Neuronal stem cell (in vitro differentiated cells): ENCODE results near the gene RPS6KA2.
A peak's percentile ranks its signal among the peaks of the same experiment; 100 is the strongest.

Experiments used
- DNase-seq: peaks from one replicate; pipeline ENCODE4 v3.0.0-alpha.2; 2013; ENCODE audit warnings: low spot score
- H2AFZ ChIP-seq: one replicate; pipeline ENCODE4 v1.6.1; 2013; ENCODE audit warnings: mild to moderate bottlenecking, low read length, inconsistent platforms
- H2AK5ac ChIP-seq: 2 replicates; pipeline ENCODE4 v1.6.1; 2013; ENCODE audit warnings: low read depth, mild to moderate bottlenecking, inconsistent platforms, low read length, moderate library complexity, mixed read lengths
- H2BK120ac ChIP-seq: 2 replicates; pipeline ENCODE4 v1.6.1; 2013; ENCODE audit warnings: low read depth, mild to moderate bottlenecking, inconsistent platforms, low read length, moderate library complexity, mixed read lengths
- H2BK12ac ChIP-seq: one replicate; pipeline ENCODE4 v1.6.1; 2013; ENCODE audit warnings: low read length, inconsistent platforms
- H2BK15ac ChIP-seq: 2 replicates; pipeline ENCODE4 v1.6.1; 2013; ENCODE audit warnings: mild to moderate bottlenecking, low read length, inconsistent platforms, mixed read lengths
- H2BK5ac ChIP-seq: one replicate; pipeline ENCODE4 v1.6.1; 2013; ENCODE audit warnings: inconsistent platforms, mild to moderate bottlenecking, low read length, moderate library complexity
- H3K14ac ChIP-seq: one replicate; pipeline ENCODE4 v1.6.1; 2013; ENCODE audit warnings: low read length, inconsistent platforms
- H3K18ac ChIP-seq: 2 replicates; pipeline ENCODE4 v1.6.1; 2013; ENCODE audit warnings: low read length, inconsistent platforms
- H3K23ac ChIP-seq: 2 replicates; pipeline ENCODE4 v1.6.1; 2013; ENCODE audit warnings: low read depth, mild to moderate bottlenecking, mixed read lengths, low read length, inconsistent platforms; ENCODE audit not compliant: poor library complexity
- H3K27ac ChIP-seq: replicated peaks from 3 replicates; pipeline ENCODE4 v1.5.1; 2013; ENCODE audit warnings: low read length, inconsistent platforms
- H3K27me3 ChIP-seq, 3 experiments: 2 replicates each; pipeline ENCODE4 v1.6.1; 2013; ENCODE audit warnings: low read length in 3 of 3, mild to moderate bottlenecking in 2 of 3, inconsistent platforms in 1 of 3, low read depth in 1 of 3, mixed read lengths in 1 of 3, moderate library complexity in 1 of 3; ENCODE audit not compliant: control insufficient read depth in 3 of 3, insufficient read depth in 3 of 3
- H3K36me3 ChIP-seq, 2 donors: replicated peaks in 1 of 2; 2 replicates each; pipeline ENCODE4 v1.6.1; 2013; ENCODE audit warnings: low read length in 2 of 2; ENCODE audit not compliant: control insufficient read depth in 2 of 2, insufficient read depth in 2 of 2
- H3K4ac ChIP-seq: 2 replicates; pipeline ENCODE4 v1.6.1; 2013; ENCODE audit warnings: inconsistent platforms, mild to moderate bottlenecking, low read length, moderate library complexity
- H3K4me1 ChIP-seq, 2 donors: 1 replicate in 1 of 2; 2 replicates in 1 of 2; pipeline ENCODE4 v1.6.1; 2013; ENCODE audit warnings: low read length in 2 of 2, low read depth in 1 of 2; ENCODE audit not compliant: control insufficient read depth in 2 of 2, insufficient read depth in 1 of 2
- H3K4me2 ChIP-seq: one replicate; pipeline ENCODE4 v1.6.1; 2013; ENCODE audit warnings: mild to moderate bottlenecking, low read length, inconsistent platforms; ENCODE audit not compliant: insufficient read depth, poor library complexity, severe bottlenecking
- H3K4me3 ChIP-seq, 2 donors: 2 replicates each; pipeline ENCODE4 v1.5.1; 2013; ENCODE audit warnings: low read length in 2 of 2, mild to moderate bottlenecking in 2 of 2, inconsistent platforms in 1 of 2, moderate library complexity in 1 of 2
- H3K79me1 ChIP-seq: one replicate; pipeline ENCODE4 v1.6.1; 2013; ENCODE audit warnings: low read depth, mild to moderate bottlenecking, inconsistent platforms, low read length, moderate library complexity
- H3K9ac ChIP-seq: one replicate; pipeline ENCODE4 v1.6.1; 2013; ENCODE audit warnings: mild to moderate bottlenecking, low read depth, low read length, inconsistent platforms; ENCODE audit not compliant: poor library complexity
- H3K9me3 ChIP-seq, 2 donors: replicated peaks in 1 of 2; 2 replicates each; pipeline versions ENCODE3 to v1.6.1; 2013; ENCODE audit warnings: low read length in 2 of 2, mild to moderate bottlenecking in 2 of 2, inconsistent platforms in 1 of 2, low read depth in 1 of 2, mixed read lengths in 1 of 2, moderate library complexity in 1 of 2; ENCODE audit not compliant: control insufficient read depth in 2 of 2, insufficient read depth in 1 of 2
- H4K8ac ChIP-seq: one replicate; pipeline ENCODE4 v1.6.1; 2013; ENCODE audit warnings: low read depth, mild to moderate bottlenecking, inconsistent platforms, low read length, moderate library complexity
- H4K91ac ChIP-seq: one replicate; pipeline ENCODE4 v1.6.1; 2013; ENCODE audit warnings: low read length, low read depth, mild to moderate bottlenecking, inconsistent platforms; ENCODE audit not compliant: poor library complexity
- WGBS, 2 donors: extraction: QIAGEN DNeasy Blood & Tissue Kit; methylation state at CpG; one replicate each; pipeline ENCODE4 v1.1.7; 2013; ENCODE audit warnings: missing lambda C conversion rate in 2 of 2, mixed read lengths in 1 of 2; ENCODE audit not compliant: insufficient read length in 2 of 2, insufficient replicate concordance in 1 of 2; ENCODE audit errors: extremely low coverage in 2 of 2; 5-methylcytosine and 5-hydroxymethylcytosine counted together

RPS6KA2 gene

GRCh38 chr6:166541876-166542579, 85.0 kb downstream of the RPS6KA2 start:
- Histone ChIP-seq H3K27ac (no peak overlapping the region), H3K4me2 (no peak overlapping the region)

GRCh38 chr6:166541366-166541765, 85.7 kb downstream of the RPS6KA2 start:
- no peak overlapping the region for H2AFZ ChIP-seq
- no peaks in the 10 kb centered on the region for H3K79me1 ChIP-seq
- no peak overlapping the region for H4K91ac ChIP-seq
- H3K36me3 ChIP-seq: peaks cover 0 to 25% of the 10 kb centered on the region in 2 donors
- no peaks in the 10 kb centered on the region for H3K27me3 ChIP-seq
- no peak overlapping the region for H2BK15ac ChIP-seq
- H2BK120ac ChIP-seq: no peak overlapping the region
- peak overlapping the region; percentile 21 for H3K18ac ChIP-seq
- no peak for DNase-seq
- no CpG with 5 or more reads among the region's 12 CpGs for WGBS, 2 donors
- H3K9me3 ChIP-seq: peaks cover 0 to 3% of the 10 kb centered on the region in 2 donors
- no peak overlapping the region for H4K8ac ChIP-seq
- H3K4me2 ChIP-seq: no peak overlapping the region
- no peak overlapping the region for H3K9ac ChIP-seq
- no peak overlapping the region for H3K27ac ChIP-seq
- no peak overlapping the region for H2AK5ac ChIP-seq
- H3K4me1 ChIP-seq: peaks cover 8 to 12% of the 10 kb centered on the region in 2 donors
- no peak overlapping the region for H3K14ac ChIP-seq
- no peak overlapping the region for H3K4me3 ChIP-seq
- no peak overlapping the region for H3K23ac ChIP-seq
- no peak overlapping the region for H2BK12ac ChIP-seq
- H3K4ac ChIP-seq: peak overlapping the region; percentile 13
- H2BK5ac ChIP-seq: no peak overlapping the region

More at GRCh38 chr6:166541876-166542579, 85.0 kb downstream of the RPS6KA2 start:
- no peak overlapping the region for H2BK120ac ChIP-seq
- no peaks in the 10 kb centered on the region for H3K27me3 ChIP-seq
- no peak overlapping the region for H3K4me3 ChIP-seq
- no peak overlapping the region for H3K18ac ChIP-seq
- no peak overlapping the region for H2BK12ac ChIP-seq
- H2BK15ac ChIP-seq: no peak overlapping the region
- H3K23ac ChIP-seq: no peak overlapping the region
- WGBS, 2 donors: no CpG with 5 or more reads among the region's 12 CpGs
- H3K4me1 ChIP-seq: peaks cover 8 to 12% of the 10 kb centered on the region in 2 donors
- no peak overlapping the region for H2AFZ ChIP-seq
- no peak overlapping the region for H3K14ac ChIP-seq
- H3K36me3 ChIP-seq: peaks cover 0 to 25% of the 10 kb centered on the region in 2 donors
- no peak for DNase-seq
- no peaks in the 10 kb centered on the region for H3K79me1 ChIP-seq
- H4K91ac ChIP-seq: no peak overlapping the region
- no peak overlapping the region for H3K9ac ChIP-seq
- no peak overlapping the region for H2AK5ac ChIP-seq
- no peak overlapping the region for H3K4ac ChIP-seq
- no peak overlapping the region for H4K8ac ChIP-seq
- peaks cover 0 to 3% of the 10 kb centered on the region in 2 donors for H3K9me3 ChIP-seq
- H2BK5ac ChIP-seq: no peak overlapping the region

DNA sequence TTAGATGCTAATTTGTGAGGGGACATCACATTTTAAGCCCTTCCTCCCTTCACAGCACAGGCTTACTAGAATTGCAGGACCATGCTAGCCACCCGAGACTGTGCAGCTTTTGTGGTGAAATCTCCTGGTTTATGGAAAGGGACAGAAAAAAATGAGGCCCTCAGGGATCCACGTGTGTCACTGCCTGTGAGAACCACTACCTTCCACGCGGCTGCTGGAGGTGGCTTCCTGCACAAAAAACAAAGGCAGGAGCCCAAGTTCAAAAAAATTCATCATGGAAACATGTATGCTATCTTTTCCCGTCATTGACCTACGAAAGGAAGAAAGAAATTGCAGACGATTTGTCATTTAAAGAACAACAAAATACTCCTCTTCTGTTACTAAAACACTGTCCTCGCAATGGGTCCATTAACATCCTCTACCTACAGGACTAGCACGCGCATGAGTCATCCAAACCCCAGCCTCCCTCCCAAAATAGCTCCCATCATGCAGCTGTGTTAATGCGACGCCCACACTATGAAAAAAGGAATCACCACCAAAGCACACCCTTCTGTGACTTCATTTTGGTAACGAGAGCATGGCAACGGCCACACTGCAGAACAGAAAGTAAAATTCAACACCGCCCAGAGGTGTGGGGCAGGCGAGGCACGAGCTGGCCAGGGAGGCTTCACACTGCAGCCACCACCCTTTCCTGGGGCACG, 86.3 kb downstream of the RPS6KA2 start:
- Histone ChIP-seq H2BK15ac (no peak overlapping the region), H2BK5ac (no peak overlapping the region), H3K9me3 (peaks cover 0 to 3% of the 10 kb centered on the region in 2 donors), H2BK120ac (no peak overlapping the region), H3K18ac (no peak overlapping the region), H3K79me1 (no peaks in the 10 kb centered on the region), H3K4me1 (peaks cover 8 to 12% of the 10 kb centered on the region in 2 donors), H3K14ac (no peak overlapping the region), H2BK12ac (no peak overlapping the region), H3K9ac (no peak overlapping the region), H3K36me3 (peaks cover under 1 to 28% of the 10 kb centered on the region in 2 donors), H3K23ac (no peak overlapping the region), H2AFZ (no peak overlapping the region), H4K8ac (no peak overlapping the region), H3K4me3 (no peak overlapping the region), H3K27ac (no peak overlapping the region), H2AK5ac (no peak overlapping the region), H3K4me2 (no peak overlapping the region), H4K91ac (no peak overlapping the region), H3K27me3 (no peaks in the 10 kb centered on the region), H3K4ac (peak overlapping the region; percentile 13)
- WGBS, 2 donors: no CpG with 5 or more reads among the region's 18 CpGs
- DNase-seq: no peak

- no peak overlapping the region for H3K4ac ChIP-seq
- WGBS, 2 donors: no CpG with 5 or more reads among the region's 4 CpGs
- H3K18ac ChIP-seq: no peak overlapping the region
- H2BK15ac ChIP-seq: no peak overlapping the region
- H3K4me3 ChIP-seq: no peak overlapping the region
- no peak overlapping the region for H3K14ac ChIP-seq
- H3K23ac ChIP-seq: no peak overlapping the region
- H4K91ac ChIP-seq: no peak overlapping the region
- H2BK5ac ChIP-seq: no peak overlapping the region
- H4K8ac ChIP-seq: no peak overlapping the region
- no peaks in the 10 kb centered on the region for H3K79me1 ChIP-seq
- H3K27ac ChIP-seq: no peak overlapping the region
- no peak for DNase-seq
- peaks cover 4 to 40% of the 10 kb centered on the region in 2 donors for H3K36me3 ChIP-seq
- no peak overlapping the region for H2BK120ac ChIP-seq
- H2AK5ac ChIP-seq: no peak overlapping the region
- no peak overlapping the region for H2BK12ac ChIP-seq
- H3K9ac ChIP-seq: no peak overlapping the region
- H3K4me1 ChIP-seq: peaks cover 8 to 12% of the 10 kb centered on the region in 2 donors
- no peaks in the 10 kb centered on the region for H3K27me3 ChIP-seq
- H3K4me2 ChIP-seq: no peak overlapping the region
- H3K9me3 ChIP-seq: peaks cover 0 to 3% of the 10 kb centered on the region in 2 donors
- peak overlapping the region; percentile 24 for H2AFZ ChIP-seq
These were observed 87.5 kb downstream of the RPS6KA2 start for GRCh38 chr6:166539543-166539942.
